GM23338 (cell line): ENCODE measurements around the gene CDON. TPM values are rescaled to one million over a fixed set of nuclear protein-coding genes. Genes with fewer than 3 reads are reported as not detected.

Experiments used
- ATAC-seq: fragments of 200-7000 bp; cut with Tn5 transposase; 3 replicates; pipeline ENCODE4 v1.9.1; 2020
- DNase-seq: peaks from one replicate; pipeline ENCODE4 v3.0.0-alpha.2; 2015; ENCODE audit warnings: low spot score
- H2AFZ ChIP-seq: fragments of 200-600 bp; sonication (generic); 2 replicates; pipeline ENCODE4 v1.8.0; 2016; ENCODE audit warnings: antibody characterized with exemption, mild to moderate bottlenecking, moderate library complexity
- H3F3A ChIP-seq: fragments of 200-600 bp; sonication (generic); replicated peaks from 2 replicates; pipeline ENCODE4 v1.8.0; 2017; ENCODE audit warnings: antibody characterized with exemption, mixed run types, low read depth
- H3K27ac ChIP-seq: fragments of 200-600 bp; sonication (generic); 2 replicates; pipeline ENCODE4 v1.6.1; 2016; ENCODE audit warnings: low read depth
- H3K27me3 ChIP-seq: fragments of 200-600 bp; sonication (generic); 2 replicates; pipeline ENCODE4 v1.8.0; 2016; ENCODE audit warnings: mild to moderate bottlenecking, mixed run types, moderate library complexity; ENCODE audit not compliant: insufficient read depth
- H3K36me3 ChIP-seq: fragments of 200-600 bp; sonication (generic); 2 replicates; pipeline ENCODE4 v1.8.0; 2016; ENCODE audit warnings: mild to moderate bottlenecking; ENCODE audit not compliant: insufficient read depth
- H3K4me1 ChIP-seq: fragments of 200-600 bp; sonication (generic); 2 replicates; pipeline ENCODE4 v1.8.0; 2016; ENCODE audit warnings: mild to moderate bottlenecking, moderate library complexity; ENCODE audit not compliant: insufficient read depth
- H3K4me2 ChIP-seq: fragments of 200-600 bp; sonication (generic); 2 replicates; pipeline ENCODE4 v1.7.1; 2017; ENCODE audit warnings: mixed run types
- H3K4me3 ChIP-seq: fragments of 200-600 bp; sonication (generic); 2 replicates; pipeline ENCODE4 v1.6.1; 2016; ENCODE audit warnings: mixed run types
- H3K79me2 ChIP-seq: fragments of 200-600 bp; sonication (generic); replicated peaks from 2 replicates; pipeline ENCODE4 v1.8.0; 2017; ENCODE audit warnings: mild to moderate bottlenecking; ENCODE audit not compliant: insufficient read depth
- H3K9me2 ChIP-seq: fragments of 200-600 bp; sonication (generic); 2 replicates; pipeline ENCODE4 v1.8.0; 2017; ENCODE audit not compliant: insufficient read depth
- H4K20me1 ChIP-seq: fragments of 200-600 bp; sonication (generic); replicated peaks from 2 replicates; pipeline ENCODE4 v1.8.0; 2017; ENCODE audit warnings: mild to moderate bottlenecking; ENCODE audit not compliant: insufficient read depth
- H3K27ac Mint-ChIP-seq: 2 replicates; pipeline ENCODE4 v1.8.0; 2020; ENCODE audit warnings: inconsistent platforms, mild to moderate bottlenecking, moderate library complexity, mixed read lengths
- H3K27me3 Mint-ChIP-seq: 3 replicates; pipeline ENCODE4 v1.8.0; 2022; ENCODE audit warnings: low read depth, mild to moderate bottlenecking, moderate library complexity, mixed read lengths, inconsistent platforms; ENCODE audit not compliant: insufficient read depth, poor library complexity
- H3K36me3 Mint-ChIP-seq: 3 replicates; pipeline ENCODE4 v1.8.0; 2021; ENCODE audit warnings: low read depth, mild to moderate bottlenecking, inconsistent platforms, moderate library complexity, mixed read lengths
- H3K4me1 Mint-ChIP-seq: 3 replicates; pipeline ENCODE4 v1.8.0; 2020; ENCODE audit warnings: mild to moderate bottlenecking, inconsistent platforms, mixed read lengths
- H3K4me3 Mint-ChIP-seq: 3 replicates; pipeline ENCODE4 v1.8.0; 2021; ENCODE audit warnings: moderate library complexity, mild to moderate bottlenecking, inconsistent platforms, mixed read lengths
- H3K9me3 Mint-ChIP-seq: 3 replicates; pipeline ENCODE4 v1.8.0; 2020; ENCODE audit warnings: moderate library complexity, mild to moderate bottlenecking, inconsistent platforms, mixed read lengths
- CREB1 ChIP-seq: fragments of 250-450 bp; sonication (Bioruptor Pico); IDR thresholded peaks from 2 replicates; pipeline ENCODE4 v1.5.0; 2020; ENCODE audit warnings: low read depth, mild to moderate bottlenecking, moderate library complexity
- EZH2 ChIP-seq: fragments of 200-600 bp; sonication (generic); IDR thresholded peaks from one replicate; pipeline ENCODE4 v1.8.0; 2017; ENCODE audit warnings: antibody characterized with exemption, mild to moderate bottlenecking, low read depth; ENCODE audit not compliant: unreplicated experiment
- EZH2phosphoT487 ChIP-seq: fragments of 200-600 bp; sonication (generic); IDR thresholded peaks from one replicate; pipeline ENCODE4 v1.8.1; 2018; ENCODE audit warnings: antibody characterized with exemption; ENCODE audit not compliant: unreplicated experiment
- JUNB ChIP-seq: IDR thresholded peaks from one replicate; pipeline ENCODE4 v1.6.1; 2016; ENCODE audit warnings: antibody characterized with exemption; ENCODE audit not compliant: unreplicated experiment
- NANOG ChIP-seq: IDR thresholded peaks from 2 replicates; pipeline ENCODE4 v1.6.1; 2016; ENCODE audit warnings: antibody characterized with exemption, borderline replicate concordance
- POLR2AphosphoS5 ChIP-seq: IDR thresholded peaks from 2 replicates; pipeline ENCODE4 v1.6.1; 2016; ENCODE audit warnings: antibody characterized with exemption, low read depth
- STAT1 ChIP-seq: IDR thresholded peaks from one replicate; pipeline ENCODE4 v1.6.1; 2016; ENCODE audit warnings: antibody characterized with exemption; ENCODE audit not compliant: unreplicated experiment
- ZNF114 ChIP-seq: fragments of 250-450 bp; sonication (Bioruptor Pico); IDR thresholded peaks from 2 replicates; pipeline ENCODE4 v1.5.0; 2020; ENCODE audit warnings: mild to moderate bottlenecking, moderate library complexity
- ZNF331 ChIP-seq: fragments of 250-450 bp; sonication (Bioruptor Pico); IDR thresholded peaks from 2 replicates; pipeline ENCODE4 v1.5.0; 2020; ENCODE audit warnings: low read depth, mild to moderate bottlenecking, moderate library complexity
- polyA plus RNA-seq: library from polyadenylated mRNA; unstranded; fragments of >200 nt; fragmentation: Nextera tagmentation; extraction: Ambion mirVana; gene quantifications from 2 replicates; pipeline ENCODE4 v1.2.1, GENCODE V29; 2016
- total RNA-seq: library from RNA; depleted of rRNA; stranded (reverse); fragments of >200 nt; shearing (Covaris generic); gene quantifications from 2 replicates; pipeline ENCODE4 v1.2.3, GENCODE V29; 2014
- TF ChIP-seq, protein P1 (sequence below), 2 experiments: fragments of 200-600 bp in 1 of 2; sonication (generic) in 1 of 2; conservative IDR thresholded peaks; 2 replicates each; pipeline versions ENCODE4 v1.5.1 to v1.6.1; 2016 to 2017; ENCODE audit warnings: antibody characterized with exemption in 2 of 2, low read depth in 2 of 2, mild to moderate bottlenecking in 2 of 2, moderate library complexity in 1 of 2
- TF ChIP-seq, protein P2 (sequence below): IDR thresholded peaks from one replicate; pipeline ENCODE4 v1.6.1; 2018; ENCODE audit warnings: antibody characterized with exemption; ENCODE audit not compliant: unreplicated experiment
- TF ChIP-seq, protein P3 (sequence below): fragments of 250-450 bp; sonication (Bioruptor Pico); IDR thresholded peaks from 2 replicates; pipeline ENCODE4 v1.5.0; 2020; ENCODE audit warnings: mild to moderate bottlenecking, moderate library complexity
- TF ChIP-seq, protein P4 (sequence below): IDR thresholded peaks from 2 replicates; pipeline ENCODE4 v1.6.1; 2016; ENCODE audit warnings: antibody characterized with exemption

CDON gene
- total and polyA plus RNA-seq, 2 experiments from 2014 or later, result 4.1 to 35.5 TPM

DNA sequence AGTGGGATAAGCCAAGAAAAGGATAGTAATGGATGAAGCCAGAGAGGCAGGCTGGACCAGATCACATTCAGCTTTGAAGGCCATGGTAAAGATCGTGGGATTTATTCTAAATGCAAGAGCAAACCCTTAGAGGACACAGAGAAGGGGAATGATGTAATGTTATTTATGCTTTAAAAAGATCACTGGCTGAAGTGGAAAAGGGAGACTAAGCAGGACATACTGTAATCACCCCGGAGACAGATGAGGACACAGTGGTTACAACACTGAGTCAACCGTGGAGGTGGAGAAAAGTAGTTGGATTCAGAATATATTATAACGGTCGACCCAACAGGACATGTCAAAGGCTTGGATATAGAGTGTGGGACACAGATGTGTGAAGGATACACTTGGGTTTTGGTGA lies 38.5 kb downstream of the CDON start:
- ATAC-seq (no peak), DNase-seq (no peak)
- no peaks in the 10 kb centered on the region for H3F3A ChIP-seq
- H3K27ac ChIP-seq, result no peak overlapping the region
- no peaks in the 10 kb centered on the region for H4K20me1 ChIP-seq
- H3K4me2 ChIP-seq, result no peak overlapping the region
- H3K27ac Mint-ChIP-seq, result no peak overlapping the region
- H2AFZ ChIP-seq, result no peak overlapping the region
- H3K4me3 Mint-ChIP-seq, result no peak overlapping the region
- no peaks in the 10 kb centered on the region for H3K27me3 ChIP-seq
- no peak for TF ChIP-seq NANOG
- no peak for TF ChIP-seq ZNF331 (CRISPR knock-in tag)
- TF ChIP-seq POLR2AphosphoS5, result no peak
- TF ChIP-seq STAT1, result no peak
- TF ChIP-seq EZH2phosphoT487, result no peak
- TF ChIP-seq, protein P1, sequence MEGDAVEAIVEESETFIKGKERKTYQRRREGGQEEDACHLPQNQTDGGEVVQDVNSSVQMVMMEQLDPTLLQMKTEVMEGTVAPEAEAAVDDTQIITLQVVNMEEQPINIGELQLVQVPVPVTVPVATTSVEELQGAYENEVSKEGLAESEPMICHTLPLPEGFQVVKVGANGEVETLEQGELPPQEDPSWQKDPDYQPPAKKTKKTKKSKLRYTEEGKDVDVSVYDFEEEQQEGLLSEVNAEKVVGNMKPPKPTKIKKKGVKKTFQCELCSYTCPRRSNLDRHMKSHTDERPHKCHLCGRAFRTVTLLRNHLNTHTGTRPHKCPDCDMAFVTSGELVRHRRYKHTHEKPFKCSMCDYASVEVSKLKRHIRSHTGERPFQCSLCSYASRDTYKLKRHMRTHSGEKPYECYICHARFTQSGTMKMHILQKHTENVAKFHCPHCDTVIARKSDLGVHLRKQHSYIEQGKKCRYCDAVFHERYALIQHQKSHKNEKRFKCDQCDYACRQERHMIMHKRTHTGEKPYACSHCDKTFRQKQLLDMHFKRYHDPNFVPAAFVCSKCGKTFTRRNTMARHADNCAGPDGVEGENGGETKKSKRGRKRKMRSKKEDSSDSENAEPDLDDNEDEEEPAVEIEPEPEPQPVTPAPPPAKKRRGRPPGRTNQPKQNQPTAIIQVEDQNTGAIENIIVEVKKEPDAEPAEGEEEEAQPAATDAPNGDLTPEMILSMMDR (conservative IDR thresholded peaks at IDR 0.05; ENCODE audit: low read depth in 2 of 2), result no peak
- TF ChIP-seq JUNB, result no peak
- TF ChIP-seq, protein P2, sequence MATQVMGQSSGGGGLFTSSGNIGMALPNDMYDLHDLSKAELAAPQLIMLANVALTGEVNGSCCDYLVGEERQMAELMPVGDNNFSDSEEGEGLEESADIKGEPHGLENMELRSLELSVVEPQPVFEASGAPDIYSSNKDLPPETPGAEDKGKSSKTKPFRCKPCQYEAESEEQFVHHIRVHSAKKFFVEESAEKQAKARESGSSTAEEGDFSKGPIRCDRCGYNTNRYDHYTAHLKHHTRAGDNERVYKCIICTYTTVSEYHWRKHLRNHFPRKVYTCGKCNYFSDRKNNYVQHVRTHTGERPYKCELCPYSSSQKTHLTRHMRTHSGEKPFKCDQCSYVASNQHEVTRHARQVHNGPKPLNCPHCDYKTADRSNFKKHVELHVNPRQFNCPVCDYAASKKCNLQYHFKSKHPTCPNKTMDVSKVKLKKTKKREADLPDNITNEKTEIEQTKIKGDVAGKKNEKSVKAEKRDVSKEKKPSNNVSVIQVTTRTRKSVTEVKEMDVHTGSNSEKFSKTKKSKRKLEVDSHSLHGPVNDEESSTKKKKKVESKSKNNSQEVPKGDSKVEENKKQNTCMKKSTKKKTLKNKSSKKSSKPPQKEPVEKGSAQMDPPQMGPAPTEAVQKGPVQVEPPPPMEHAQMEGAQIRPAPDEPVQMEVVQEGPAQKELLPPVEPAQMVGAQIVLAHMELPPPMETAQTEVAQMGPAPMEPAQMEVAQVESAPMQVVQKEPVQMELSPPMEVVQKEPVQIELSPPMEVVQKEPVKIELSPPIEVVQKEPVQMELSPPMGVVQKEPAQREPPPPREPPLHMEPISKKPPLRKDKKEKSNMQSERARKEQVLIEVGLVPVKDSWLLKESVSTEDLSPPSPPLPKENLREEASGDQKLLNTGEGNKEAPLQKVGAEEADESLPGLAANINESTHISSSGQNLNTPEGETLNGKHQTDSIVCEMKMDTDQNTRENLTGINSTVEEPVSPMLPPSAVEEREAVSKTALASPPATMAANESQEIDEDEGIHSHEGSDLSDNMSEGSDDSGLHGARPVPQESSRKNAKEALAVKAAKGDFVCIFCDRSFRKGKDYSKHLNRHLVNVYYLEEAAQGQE, result no peak
- TF ChIP-seq, protein P3, sequence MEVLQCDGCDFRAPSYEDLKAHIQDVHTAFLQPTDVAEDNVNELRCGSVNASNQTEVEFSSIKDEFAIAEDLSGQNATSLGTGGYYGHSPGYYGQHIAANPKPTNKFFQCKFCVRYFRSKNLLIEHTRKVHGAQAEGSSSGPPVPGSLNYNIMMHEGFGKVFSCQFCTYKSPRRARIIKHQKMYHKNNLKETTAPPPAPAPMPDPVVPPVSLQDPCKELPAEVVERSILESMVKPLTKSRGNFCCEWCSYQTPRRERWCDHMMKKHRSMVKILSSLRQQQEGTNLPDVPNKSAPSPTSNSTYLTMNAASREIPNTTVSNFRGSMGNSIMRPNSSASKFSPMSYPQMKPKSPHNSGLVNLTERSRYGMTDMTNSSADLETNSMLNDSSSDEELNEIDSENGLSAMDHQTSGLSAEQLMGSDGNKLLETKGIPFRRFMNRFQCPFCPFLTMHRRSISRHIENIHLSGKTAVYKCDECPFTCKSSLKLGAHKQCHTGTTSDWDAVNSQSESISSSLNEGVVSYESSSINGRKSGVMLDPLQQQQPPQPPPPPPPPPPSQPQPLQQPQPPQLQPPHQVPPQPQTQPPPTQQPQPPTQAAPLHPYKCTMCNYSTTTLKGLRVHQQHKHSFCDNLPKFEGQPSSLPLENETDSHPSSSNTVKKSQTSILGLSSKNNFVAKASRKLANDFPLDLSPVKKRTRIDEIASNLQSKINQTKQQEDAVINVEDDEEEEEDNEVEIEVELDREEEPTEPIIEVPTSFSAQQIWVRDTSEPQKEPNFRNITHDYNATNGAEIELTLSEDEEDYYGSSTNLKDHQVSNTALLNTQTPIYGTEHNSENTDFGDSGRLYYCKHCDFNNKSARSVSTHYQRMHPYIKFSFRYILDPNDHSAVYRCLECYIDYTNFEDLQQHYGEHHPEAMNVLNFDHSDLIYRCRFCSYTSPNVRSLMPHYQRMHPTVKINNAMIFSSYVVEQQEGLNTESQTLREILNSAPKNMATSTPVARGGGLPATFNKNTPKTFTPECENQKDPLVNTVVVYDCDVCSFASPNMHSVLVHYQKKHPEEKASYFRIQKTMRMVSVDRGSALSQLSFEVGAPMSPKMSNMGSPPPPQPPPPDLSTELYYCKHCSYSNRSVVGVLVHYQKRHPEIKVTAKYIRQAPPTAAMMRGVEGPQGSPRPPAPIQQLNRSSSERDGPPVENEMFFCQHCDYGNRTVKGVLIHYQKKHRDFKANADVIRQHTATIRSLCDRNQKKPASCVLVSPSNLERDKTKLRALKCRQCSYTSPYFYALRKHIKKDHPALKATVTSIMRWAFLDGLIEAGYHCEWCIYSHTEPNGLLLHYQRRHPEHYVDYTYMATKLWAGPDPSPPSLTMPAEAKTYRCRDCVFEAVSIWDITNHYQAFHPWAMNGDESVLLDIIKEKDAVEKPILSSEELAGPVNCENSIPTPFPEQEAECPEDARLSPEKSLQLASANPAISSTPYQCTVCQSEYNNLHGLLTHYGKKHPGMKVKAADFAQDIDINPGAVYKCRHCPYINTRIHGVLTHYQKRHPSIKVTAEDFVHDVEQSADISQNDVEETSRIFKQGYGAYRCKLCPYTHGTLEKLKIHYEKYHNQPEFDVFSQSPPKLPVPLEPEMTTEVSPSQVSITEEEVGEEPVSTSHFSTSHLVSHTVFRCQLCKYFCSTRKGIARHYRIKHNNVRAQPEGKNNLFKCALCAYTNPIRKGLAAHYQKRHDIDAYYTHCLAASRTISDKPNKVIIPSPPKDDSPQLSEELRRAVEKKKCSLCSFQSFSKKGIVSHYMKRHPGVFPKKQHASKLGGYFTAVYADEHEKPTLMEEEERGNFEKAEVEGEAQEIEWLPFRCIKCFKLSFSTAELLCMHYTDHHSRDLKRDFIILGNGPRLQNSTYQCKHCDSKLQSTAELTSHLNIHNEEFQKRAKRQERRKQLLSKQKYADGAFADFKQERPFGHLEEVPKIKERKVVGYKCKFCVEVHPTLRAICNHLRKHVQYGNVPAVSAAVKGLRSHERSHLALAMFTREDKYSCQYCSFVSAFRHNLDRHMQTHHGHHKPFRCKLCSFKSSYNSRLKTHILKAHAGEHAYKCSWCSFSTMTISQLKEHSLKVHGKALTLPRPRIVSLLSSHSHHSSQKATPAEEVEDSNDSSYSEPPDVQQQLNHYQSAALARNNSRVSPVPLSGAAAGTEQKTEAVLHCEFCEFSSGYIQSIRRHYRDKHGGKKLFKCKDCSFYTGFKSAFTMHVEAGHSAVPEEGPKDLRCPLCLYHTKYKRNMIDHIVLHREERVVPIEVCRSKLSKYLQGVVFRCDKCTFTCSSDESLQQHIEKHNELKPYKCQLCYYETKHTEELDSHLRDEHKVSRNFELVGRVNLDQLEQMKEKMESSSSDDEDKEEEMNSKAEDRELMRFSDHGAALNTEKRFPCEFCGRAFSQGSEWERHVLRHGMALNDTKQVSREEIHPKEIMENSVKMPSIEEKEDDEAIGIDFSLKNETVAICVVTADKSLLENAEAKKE, result no peak
- TF ChIP-seq ZNF114 (CRISPR knock-in tag), result no peak
- TF ChIP-seq, protein P4, sequence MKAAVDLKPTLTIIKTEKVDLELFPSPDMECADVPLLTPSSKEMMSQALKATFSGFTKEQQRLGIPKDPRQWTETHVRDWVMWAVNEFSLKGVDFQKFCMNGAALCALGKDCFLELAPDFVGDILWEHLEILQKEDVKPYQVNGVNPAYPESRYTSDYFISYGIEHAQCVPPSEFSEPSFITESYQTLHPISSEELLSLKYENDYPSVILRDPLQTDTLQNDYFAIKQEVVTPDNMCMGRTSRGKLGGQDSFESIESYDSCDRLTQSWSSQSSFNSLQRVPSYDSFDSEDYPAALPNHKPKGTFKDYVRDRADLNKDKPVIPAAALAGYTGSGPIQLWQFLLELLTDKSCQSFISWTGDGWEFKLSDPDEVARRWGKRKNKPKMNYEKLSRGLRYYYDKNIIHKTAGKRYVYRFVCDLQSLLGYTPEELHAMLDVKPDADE, result no peak
- TF ChIP-seq CREB1 (CRISPR knock-in tag), result no peak
- TF ChIP-seq EZH2, result no peak
- no peaks in the 10 kb centered on the region for H3K9me3 Mint-ChIP-seq
- no peaks in the 10 kb centered on the region for H3K9me2 ChIP-seq
- H3K36me3 ChIP-seq, result no peaks in the 10 kb centered on the region
- H3K4me3 ChIP-seq, result no peak overlapping the region
- no peaks in the 10 kb centered on the region; the same call in 1 of the 2 replicates for H3K4me1 ChIP-seq
- H3K36me3 Mint-ChIP-seq, result peaks cover under 1% of the 10 kb centered on the region; the same call in 1 of the 3 replicates
- H3K27me3 Mint-ChIP-seq, result peaks cover 2% of the 10 kb centered on the region
- peaks cover 5% of the 10 kb centered on the region; the same call in 2 of the 3 replicates for H3K4me1 Mint-ChIP-seq
- no peaks in the 10 kb centered on the region for H3K79me2 ChIP-seq
